K562 (cell line): ENCODE data around the gene CNGB1. TPM values are rescaled to one million over a fixed set of nuclear protein-coding genes. Genes with fewer than 3 reads are reported as not detected.

Experiments
- ATAC-seq: fragments of 200-7000 bp; cut with Tn5 transposase; 3 replicates; pipeline ENCODE4 v1.9.1; 2020; ENCODE audit warnings: moderate library complexity
- BruUV-seq: library from RNA; stranded (reverse); fragments of 400-500 nt; replicated peaks from 2 replicates; lab custom pipeline; 2021; lab: Mats Ljungman, UMichigan
- CTCF ChIA-PET: fragments of 300-600 bp; formaldehyde crosslinking; extraction: SDS; loops from one replicate; lab custom pipeline; 2021; ENCODE audit warnings: low intra/inter-chr PET ratio; lab: Yijun Ruan, JAX
- POLR2A ChIA-PET: fragments of 300-600, 350-650 bp; sonication (Branson Sonifier 250); formaldehyde crosslinking; extraction: SDS; loops from one replicate; lab custom pipeline; 2021; ENCODE audit warnings: antibody characterized with exemption, inconsistent platforms; lab: Yijun Ruan, JAX
- DNase-seq, 4 experiments: peaks; one replicate each; pipeline versions ENCODE4 v3.0.0 to v3.0.0-alpha.2; 2011 to 2018; ENCODE audit warnings: low spot score in 3 of 4, mixed read lengths in 3 of 4; ENCODE audit errors: extremely low read depth in 1 of 4
- FAIRE-seq: peaks from 2 replicates; lab custom pipeline; 2011; peaks lifted over from hg19 to GRCh38; lab: Jason Lieb, UNC
- H2AFZ ChIP-seq: 2 replicates; pipeline ENCODE4 v1.6.0; 2011; ENCODE audit warnings: low read depth, low read length, control low read depth, inconsistent platforms
- H3K27ac ChIP-seq: fragments of 200-600 bp; 3 replicates; pipeline ENCODE4 v1.8.0; 2011; ENCODE audit warnings: low read depth, mild to moderate bottlenecking, control low read depth, inconsistent platforms, low read length, moderate library complexity, mixed read lengths; ENCODE audit errors: extremely low read depth
- H3K27me3 ChIP-seq, 2 experiments: fragments of 300-600 bp in 1 of 2; 2 replicates in 1 of 2; 3 replicates in 1 of 2; pipeline versions ENCODE4 v1.6.0 to v1.8.0; 2011; ENCODE audit warnings: inconsistent platforms in 2 of 2, low read length in 2 of 2, mild to moderate bottlenecking in 1 of 2, mixed read lengths in 1 of 2, moderate library complexity in 1 of 2; ENCODE audit not compliant: control insufficient read depth in 2 of 2, insufficient read depth in 2 of 2
- H3K36me3 ChIP-seq: fragments of 300-600 bp; 3 replicates; pipeline ENCODE4 v1.8.0; 2011; ENCODE audit warnings: mild to moderate bottlenecking, low read length, inconsistent platforms; ENCODE audit not compliant: control insufficient read depth, insufficient read depth
- H3K4me1 ChIP-seq, 2 experiments: fragments of 200-600 bp in 1 of 2; replicated peaks in 1 of 2; 2 replicates in 1 of 2; 3 replicates in 1 of 2; pipeline versions ENCODE4 v1.5.1 to v1.8.0; 2011; ENCODE audit warnings: inconsistent platforms in 2 of 2, low read length in 2 of 2, mild to moderate bottlenecking in 1 of 2, mixed read lengths in 1 of 2, moderate library complexity in 1 of 2; ENCODE audit not compliant: control insufficient read depth in 2 of 2, insufficient read depth in 2 of 2
- H3K4me2 ChIP-seq: 2 replicates; pipeline ENCODE4 v1.6.1; 2011; ENCODE audit warnings: low read length, control low read depth, inconsistent platforms, mixed read lengths; ENCODE audit not compliant: insufficient read depth
- H3K4me3 ChIP-seq: fragments of 200-600 bp; sonication (generic), shearing (Covaris generic); 2 replicates; pipeline ENCODE4 v1.5.1; 2016; ENCODE audit warnings: control low read depth, inconsistent platforms
- H3K79me2 ChIP-seq: fragments of 200-600 bp; 3 replicates; pipeline ENCODE4 v1.8.0; 2011; ENCODE audit warnings: low read length, inconsistent platforms; ENCODE audit not compliant: control insufficient read depth, insufficient read depth
- H3K9ac ChIP-seq, 2 experiments: 2 replicates each; pipeline versions ENCODE4 v1.6.0 to v1.6.1; 2011; ENCODE audit warnings: low read depth in 2 of 2, low read length in 2 of 2, control low read depth in 1 of 2, inconsistent platforms in 1 of 2, mild to moderate bottlenecking in 1 of 2, mixed read lengths in 1 of 2; ENCODE audit not compliant: insufficient read depth in 1 of 2
- H3K9me1 ChIP-seq: one replicate; pipeline ENCODE4 v1.6.0; 2011; ENCODE audit warnings: inconsistent platforms, mild to moderate bottlenecking, low read length, moderate library complexity; ENCODE audit not compliant: control insufficient read depth, insufficient read depth
- H3K9me3 ChIP-seq: replicated peaks from 2 replicates; pipeline ENCODE4 v1.5.1; 2011; ENCODE audit warnings: low read depth, low read length, inconsistent platforms; ENCODE audit not compliant: control insufficient read depth, insufficient read depth
- H4K20me1 ChIP-seq: replicated peaks from 2 replicates; pipeline ENCODE4 v1.6.1; 2011; ENCODE audit warnings: low read length, inconsistent platforms, mixed read lengths; ENCODE audit not compliant: control insufficient read depth, insufficient read depth
- ETS2 ChIP-seq: IDR thresholded peaks from 2 replicates; pipeline ENCODE4 v1.6.1; 2016; ENCODE audit warnings: borderline replicate concordance, missing genetic modification characterization, mild to moderate bottlenecking, moderate library complexity, missing compliant biosample characterization; ENCODE audit not compliant: poor library complexity, severe bottlenecking
- HEY1 ChIP-seq: fragments of 250-450 bp; sonication (Bioruptor Pico); IDR thresholded peaks from 2 replicates; pipeline ENCODE4 v1.5.0; 2020; ENCODE audit warnings: mild to moderate bottlenecking, moderate library complexity, borderline replicate concordance
- TAF7 ChIP-seq: fragments of 450-650 bp; IDR thresholded peaks from 2 replicates; pipeline ENCODE4 v1.6.1; 2016; ENCODE audit warnings: missing genetic modification characterization, missing compliant biosample characterization
- ZNF431 ChIP-seq: sonication (generic); formaldehyde crosslinking; IDR thresholded peaks from 2 replicates; pipeline ENCODE4 v1.8.0; 2022; ENCODE audit warnings: mild to moderate bottlenecking, missing genetic modification reagents
- ZNF512 ChIP-seq: IDR thresholded peaks from 2 replicates; pipeline ENCODE4 v1.6.1; 2016; ENCODE audit warnings: missing genetic modification characterization, missing compliant biosample characterization
- WGBS: fragments of 100-300 bp; shearing (Covaris generic); methylation state at CpG from one replicate; pipeline ENCODE4 v1.1.6; 2016; ENCODE audit warnings: low coverage, mixed read lengths; ENCODE audit not compliant: insufficient coverage; ENCODE audit errors: missing lambda C conversion rate; 5-methylcytosine and 5-hydroxymethylcytosine counted together
- in situ Hi-C: fragments of 300-500 bp; cut with MboI; formaldehyde crosslinking; loops from 4 replicates; pipeline ENCODE4 v1.15.0; 2018; ENCODE audit warnings: inconsistent platforms, mixed read lengths
- intact Hi-C: fragments of 100-400 bp; cut with micrococcal nuclease; formaldehyde crosslinking; loops from 2 replicates; pipeline ENCODE4 v1.14.2; 2022
- polyA plus RNA-seq, 8 experiments: library from polyadenylated mRNA; depleted of rRNA in 4 of 8; stranded (reverse) in 5 of 8; unstranded in 3 of 8; fragments of >200 nt; fragmentation: Nextera tagmentation in 2 of 8; fragmentation: Illumina TruSeq in 1 of 8; extraction: Ambion mirVana in 2 of 8; extraction: Trizol in 1 of 8; gene quantifications; 2 replicates each; pipeline versions ENCODE4 v1.2.1 to v1.2.3, GENCODE V29; 2011 to 2014; ENCODE audit warnings: inconsistent platforms in 1 of 8, missing spikeins in 1 of 8
- total RNA-seq, 7 experiments: library from RNA; depleted of rRNA in 6 of 7; stranded (reverse); fragments of >200 nt in 6 of 7; fragmentation: Illumina TruSeq in 2 of 7; extraction: Trizol in 2 of 7; gene quantifications; 2 replicates each; pipeline versions ENCODE4 v1.2.1 to v1.2.3, GENCODE V29; 2011 to 2021; ENCODE audit warnings: low replicate concordance in 1 of 7

The CNGB1 gene
- total and polyA plus RNA-seq, 9 of the 15 experiments (the other 6 are each of a cell fraction or from before 2014, with no cell fraction given): not detected

- Histone ChIP-seq H3K9ac (no peak overlapping the region), H3K36me3 (no peaks in the 10 kb centered on the region), H2AFZ (no peak overlapping the region), H4K20me1 (no peaks in the 10 kb centered on the region), H3K27me3 (peaks cover 12 to 19% of the 10 kb centered on the region in 2 experiments; a peak in 4 of 5 replicates), H3K4me2 (no peak overlapping the region), H3K9me1 (no peaks in the 10 kb centered on the region), H3K4me3 (no peak overlapping the region), H3K27ac (no peak overlapping the region), H3K4me1 (no peaks in the 10 kb centered on the region), H3K79me2 (no peaks in the 10 kb centered on the region), H3K9me3 (0 out of 2 replicates have a peak, but pooled peaks cover 4% of the 10 kb centered on the region)
- FAIRE-seq (no peak), DNase-seq (no peak), ATAC-seq (no peak)
- BruUV-seq: no TSS peak
- ChIA-PET CTCF (no interaction called here), POLR2A (interaction anchor here (0.6 kb wide), 1 partner anchor 171 kb away, joined by 3 read pairs; no protein-coding TSS in a partner anchor)
- 4% methylated on average over 2 of the region's 2 CpGs for WGBS
- TF ChIP-seq TAF7 (tag) (no peak), ZNF512 (tag) (0 out of 2 replicates have a peak, but pooled peaks have one; percentile 36), HEY1 (CRISPR knock-in tag) (no peak)
- intact Hi-C loops (no loop called here), in situ Hi-C loops (no loop called here)
Observed at GRCh38 chr16:57930533-57930932, 40.4 kb downstream of the CNGB1 start.

- CTCF ChIA-PET: no interaction called here
- FAIRE-seq: no peak
- Histone ChIP-seq H3K4me1 (no peaks in the 10 kb centered on the region), H3K27me3 (peaks cover 15 to 25% of the 10 kb centered on the region in 2 experiments), H3K27ac (no peak overlapping the region), H4K20me1 (no peaks in the 10 kb centered on the region), H3K4me3 (no peak overlapping the region), H3K36me3 (no peaks in the 10 kb centered on the region), H3K9me3 (0 out of 2 replicates have a peak, but pooled peaks cover 4% of the 10 kb centered on the region), H3K9me1 (no peaks in the 10 kb centered on the region), H3K4me2 (no peak overlapping the region), H2AFZ (no peak overlapping the region), H3K79me2 (no peaks in the 10 kb centered on the region), H3K9ac (no peak overlapping the region)
- in situ Hi-C loops (no loop called here), intact Hi-C loops (no loop called here)
- POLR2A ChIA-PET: no interaction called here
- no peak for ATAC-seq
- 2% methylated on average over 3 of the region's 3 CpGs for WGBS
- BruUV-seq: no TSS peak
- TF ChIP-seq ZNF431 (CRISPR knock-in tag) (peak; percentile 70; the same call in 1 of the 2 replicates), ETS2 (tag) (no peak)
- DNase-seq: no peak
Observed at GRCh38 chr16:57929250-57929649, 41.7 kb downstream of the CNGB1 start.
